OCI-LY1 (cell line): Measurements from ENCODE around the gene THEMIS2.

ENCODE experiments used
- H2AFZ ChIP-seq: fragments of 200-600 bp; sonication (generic), shearing (Covaris generic); 2 replicates; pipeline ENCODE4 v1.6.0; 2014; ENCODE audit warnings: antibody characterized with exemption, mild to moderate bottlenecking, low read length
- H3F3A ChIP-seq: fragments of 200-600 bp; sonication (generic), shearing (Covaris generic); 2 replicates; pipeline ENCODE4 v1.6.0; 2014; ENCODE audit warnings: mild to moderate bottlenecking, antibody characterized with exemption, low read length, moderate library complexity; ENCODE audit not compliant: insufficient read depth
- H3K27ac ChIP-seq: fragments of 200-600 bp; sonication (generic); 2 replicates; pipeline ENCODE4 v1.5.1; 2014; ENCODE audit warnings: low read length, mixed run types, mild to moderate bottlenecking, low read depth; ENCODE audit not compliant: poor library complexity, severe bottlenecking
- H3K27me3 ChIP-seq: fragments of 200-600 bp; sonication (generic); 2 replicates; pipeline ENCODE4 v1.6.0; 2014; ENCODE audit warnings: antibody characterized with exemption, mild to moderate bottlenecking, low read length, moderate library complexity; ENCODE audit not compliant: insufficient read depth
- H3K36me3 ChIP-seq: fragments of 200-600 bp; sonication (generic); 2 replicates; pipeline ENCODE4 v1.6.1; 2014; ENCODE audit warnings: mild to moderate bottlenecking, antibody characterized with exemption, low read length, moderate library complexity, mixed read lengths; ENCODE audit not compliant: insufficient read depth
- H3K4me1 ChIP-seq: fragments of 200-600 bp; sonication (generic); 2 replicates; pipeline ENCODE4 v1.5.1; 2014; ENCODE audit warnings: mild to moderate bottlenecking, low read length, moderate library complexity; ENCODE audit not compliant: insufficient read depth, severe bottlenecking
- H3K4me2 ChIP-seq: fragments of 200-600 bp; sonication (generic), shearing (Covaris generic); 2 replicates; pipeline ENCODE4 v1.6.1; 2014; ENCODE audit warnings: low read length
- H3K4me3 ChIP-seq: fragments of 200-600 bp; sonication (generic); 2 replicates; pipeline ENCODE4 v1.5.1; 2014; ENCODE audit warnings: low read length, low read depth, mild to moderate bottlenecking, mixed read lengths; ENCODE audit not compliant: poor library complexity, severe bottlenecking
- H3K79me2 ChIP-seq: fragments of 200-600 bp; shearing (Covaris generic); 2 replicates; pipeline ENCODE4 v1.6.1; 2016; ENCODE audit warnings: mixed run types, low read length, mixed read lengths; ENCODE audit not compliant: insufficient read depth
- H3K9ac ChIP-seq: fragments of 200-600 bp; sonication (generic), shearing (Covaris generic); 2 replicates; pipeline ENCODE4 v1.6.1; 2014; ENCODE audit warnings: mild to moderate bottlenecking, low read length, mixed read lengths
- H3K9me2 ChIP-seq: fragments of 200-600 bp; sonication (generic), shearing (Covaris generic); 2 replicates; pipeline ENCODE4 v1.6.1; 2014; ENCODE audit warnings: low read depth, mild to moderate bottlenecking, low read length, mixed read lengths
- H3K9me3 ChIP-seq: fragments of 200-600 bp; shearing (Covaris generic); 2 replicates; pipeline ENCODE4 v1.6.1; 2014; ENCODE audit warnings: low read length, mixed read lengths
- H4K20me1 ChIP-seq: fragments of 200-600 bp; sonication (generic), shearing (Covaris generic); 2 replicates; pipeline ENCODE4 v1.6.0; 2016; ENCODE audit warnings: mild to moderate bottlenecking, low read length; ENCODE audit not compliant: insufficient read depth
- EZH2 ChIP-seq: fragments of 200-600 bp; sonication (generic), shearing (Covaris generic); IDR thresholded peaks from 2 replicates; pipeline ENCODE4 v1.8.0; 2017; ENCODE audit warnings: borderline replicate concordance, mixed run types, mild to moderate bottlenecking, antibody characterized with exemption, low read length, moderate library complexity, mixed read lengths
- TF ChIP-seq, protein P1 (sequence below): fragments of 200-600 bp; sonication (generic), shearing (Covaris generic); IDR thresholded peaks from 2 replicates; pipeline ENCODE4 v1.5.1; 2017; ENCODE audit warnings: mild to moderate bottlenecking, antibody characterized with exemption, low read length, moderate library complexity, mixed read lengths

THEMIS2 gene

DNA sequence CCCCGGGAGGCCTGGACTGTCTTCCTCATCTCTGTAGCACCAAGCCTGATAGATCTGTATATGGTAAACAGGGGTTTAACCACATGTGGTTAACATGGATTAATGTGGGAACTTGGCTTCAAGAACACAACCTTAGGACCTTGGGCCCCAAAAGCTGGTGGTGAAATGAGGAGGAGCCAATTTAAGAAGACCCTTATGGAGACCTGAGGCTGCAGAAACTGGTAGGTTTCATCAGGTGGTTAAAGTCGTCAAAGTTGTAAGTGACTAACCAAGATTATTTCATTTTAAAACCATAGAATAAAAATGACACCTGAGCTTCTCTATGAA, 14.0 kb downstream of the THEMIS2 start:
- no peaks in the 10 kb centered on the region for H3K9me3 ChIP-seq
- no peaks in the 10 kb centered on the region for H4K20me1 ChIP-seq
- no peak overlapping the region for H2AFZ ChIP-seq
- TF ChIP-seq, protein P1, sequence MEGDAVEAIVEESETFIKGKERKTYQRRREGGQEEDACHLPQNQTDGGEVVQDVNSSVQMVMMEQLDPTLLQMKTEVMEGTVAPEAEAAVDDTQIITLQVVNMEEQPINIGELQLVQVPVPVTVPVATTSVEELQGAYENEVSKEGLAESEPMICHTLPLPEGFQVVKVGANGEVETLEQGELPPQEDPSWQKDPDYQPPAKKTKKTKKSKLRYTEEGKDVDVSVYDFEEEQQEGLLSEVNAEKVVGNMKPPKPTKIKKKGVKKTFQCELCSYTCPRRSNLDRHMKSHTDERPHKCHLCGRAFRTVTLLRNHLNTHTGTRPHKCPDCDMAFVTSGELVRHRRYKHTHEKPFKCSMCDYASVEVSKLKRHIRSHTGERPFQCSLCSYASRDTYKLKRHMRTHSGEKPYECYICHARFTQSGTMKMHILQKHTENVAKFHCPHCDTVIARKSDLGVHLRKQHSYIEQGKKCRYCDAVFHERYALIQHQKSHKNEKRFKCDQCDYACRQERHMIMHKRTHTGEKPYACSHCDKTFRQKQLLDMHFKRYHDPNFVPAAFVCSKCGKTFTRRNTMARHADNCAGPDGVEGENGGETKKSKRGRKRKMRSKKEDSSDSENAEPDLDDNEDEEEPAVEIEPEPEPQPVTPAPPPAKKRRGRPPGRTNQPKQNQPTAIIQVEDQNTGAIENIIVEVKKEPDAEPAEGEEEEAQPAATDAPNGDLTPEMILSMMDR = no peak
- no peak for TF ChIP-seq EZH2
- no peak overlapping the region for H3K9ac ChIP-seq
- H3K79me2 ChIP-seq = no peaks in the 10 kb centered on the region
- H3K27ac ChIP-seq = peak overlapping the region; percentile 92
- H3F3A ChIP-seq = peaks cover 5% of the 10 kb centered on the region; the same call in 1 of the 2 replicates
- H3K4me1 ChIP-seq = peaks cover 74% of the 10 kb centered on the region
- no peaks in the 10 kb centered on the region for H3K27me3 ChIP-seq
- H3K36me3 ChIP-seq = peaks cover 63% of the 10 kb centered on the region
- no peaks in the 10 kb centered on the region for H3K9me2 ChIP-seq
- H3K4me3 ChIP-seq = no peak overlapping the region
- H3K4me2 ChIP-seq = no peak overlapping the region

GRCh38 chr1:27886744-27887143, 14.4 kb downstream of the THEMIS2 start:
- no peak overlapping the region for H3K4me3 ChIP-seq
- H4K20me1 ChIP-seq = no peaks in the 10 kb centered on the region
- no peaks in the 10 kb centered on the region for H3K9me3 ChIP-seq
- no peaks in the 10 kb centered on the region for H3K9me2 ChIP-seq
- no peak overlapping the region for H2AFZ ChIP-seq
- H3K9ac ChIP-seq = no peak overlapping the region
- TF ChIP-seq, protein P1 = no peak
- no peak for TF ChIP-seq EZH2
- H3K79me2 ChIP-seq = no peaks in the 10 kb centered on the region
- peak overlapping the region; percentile 92 for H3K27ac ChIP-seq
- H3K27me3 ChIP-seq = no peaks in the 10 kb centered on the region
- H3F3A ChIP-seq = peaks cover 6% of the 10 kb centered on the region; the same call in 1 of the 2 replicates
- no peak overlapping the region for H3K4me2 ChIP-seq
- peaks cover 66% of the 10 kb centered on the region for H3K36me3 ChIP-seq
- H3K4me1 ChIP-seq = peaks cover 78% of the 10 kb centered on the region

GRCh38 chr1:27887215-27888021, 15.1 kb downstream of the THEMIS2 start:
- peaks cover 10% of the 10 kb centered on the region; the same call in 1 of the 2 replicates for H3F3A ChIP-seq
- no peaks in the 10 kb centered on the region for H3K9me2 ChIP-seq
- peaks cover 66% of the 10 kb centered on the region for H3K36me3 ChIP-seq
- H3K4me2 ChIP-seq = peak overlapping the region; percentile 22; the same call in 1 of the 2 replicates
- H3K4me1 ChIP-seq = peaks cover 85% of the 10 kb centered on the region
- H3K4me3 ChIP-seq = no peak overlapping the region
- H3K27me3 ChIP-seq = no peaks in the 10 kb centered on the region
- no peaks in the 10 kb centered on the region for H3K79me2 ChIP-seq
- no peaks in the 10 kb centered on the region for H3K9me3 ChIP-seq
- TF ChIP-seq, protein P1 = no peak
- no peak for TF ChIP-seq EZH2
- no peak overlapping the region for H3K9ac ChIP-seq
- no peaks in the 10 kb centered on the region for H4K20me1 ChIP-seq
- no peak overlapping the region for H2AFZ ChIP-seq
- H3K27ac ChIP-seq = peak overlapping the region; percentile 92
